ENCODE measurements around the gene FOSL2. TPM values are rescaled to one million over a fixed set of nuclear protein-coding genes. Genes with fewer than 3 reads are reported as not detected.
A peak's percentile ranks its signal among the peaks of the same experiment; 100 is the strongest.

Gene FOSL2
- total RNA-seq, 2 donors from 2014 or later: 142 to 197 TPM

GRCh38 chr2:28355521-28356094, 37.0 kb upstream of the FOSL2 start:
- ATAC-seq (no peak), DNase-seq (peak in 1 of 2 donors; percentile 54)
- intact Hi-C loops (cut with DNase I, micrococcal nuclease): no loop called here

GRCh38 chr2:28356095-28356911, 36.4 kb upstream of the FOSL2 start:
- ATAC-seq (peak; percentile 88), DNase-seq (peak; percentile 89 to 93)
- intact Hi-C loops (cut with DNase I, micrococcal nuclease): no loop called here

GRCh38 chr2:28357055-28357454, 35.6 kb upstream of the FOSL2 start:
- DNase-seq (no peak), ATAC-seq (no peak)
- intact Hi-C loops (cut with DNase I, micrococcal nuclease): no loop called here

GRCh38 chr2:28357948-28358667, 34.5 kb upstream of the FOSL2 start:
- intact Hi-C loops (cut with DNase I, micrococcal nuclease): no loop called here
- DNase-seq: no peak
- no peak for ATAC-seq

- ATAC-seq (no peak), DNase-seq (no peak)
- intact Hi-C loops (cut with DNase I, micrococcal nuclease): no loop called here
These were observed 33.9 kb upstream of the FOSL2 start for GRCh38 chr2:28358668-28359201.

GRCh38 chr2:28359222-28360057, 33.2 kb upstream of the FOSL2 start:
- intact Hi-C loops (cut with DNase I, micrococcal nuclease): no loop called here
- DNase-seq: peak; percentile 71 to 85
- peak; percentile 59 for ATAC-seq

GRCh38 chr2:28360058-28360717, 32.5 kb upstream of the FOSL2 start:
- intact Hi-C loops (cut with DNase I, micrococcal nuclease): no loop called here
- ATAC-seq (no peak), DNase-seq (no peak)

GRCh38 chr2:28360718-28361293, 31.9 kb upstream of the FOSL2 start:
- DNase-seq (no peak), ATAC-seq (no peak)
- intact Hi-C loops (cut with DNase I, micrococcal nuclease): no loop called here

GRCh38 chr2:28361991-28362710, 30.5 kb upstream of the FOSL2 start:
- DNase-seq: no peak
- no peak for ATAC-seq
- intact Hi-C loops (cut with DNase I, micrococcal nuclease): no loop called here

- DNase-seq (no peak), ATAC-seq (no peak)
- intact Hi-C loops (cut with DNase I, micrococcal nuclease): no loop called here
These were observed 29.6 kb upstream of the FOSL2 start for GRCh38 chr2:28362991-28363521.

GRCh38 chr2:28363686-28364280, 28.9 kb upstream of the FOSL2 start:
- ATAC-seq: no peak
- no peak for DNase-seq
- intact Hi-C loops (cut with DNase I, micrococcal nuclease): no loop called here

- no peak for DNase-seq
- intact Hi-C loops (cut with DNase I, micrococcal nuclease): no loop called here
- ATAC-seq: no peak
These were observed 28.0 kb upstream of the FOSL2 start for GRCh38 chr2:28364610-28365009.

- intact Hi-C loops (cut with DNase I, micrococcal nuclease): no loop called here
- ATAC-seq (no peak), DNase-seq (no peak)
These were observed 27.5 kb upstream of the FOSL2 start for GRCh38 chr2:28365158-28365557.

- no peak for DNase-seq
- ATAC-seq: no peak
- intact Hi-C loops (cut with DNase I, micrococcal nuclease): no loop called here
These were observed 26.5 kb upstream of the FOSL2 start for GRCh38 chr2:28366149-28366495.

- peak; percentile 72 to 79 for DNase-seq
- intact Hi-C loops (cut with DNase I, micrococcal nuclease): no loop called here
- ATAC-seq: peak; percentile 85
These were observed 26.0 kb upstream of the FOSL2 start for GRCh38 chr2:28366496-28367282.

Measured in left colon (tissue), 2 donors.